ENCODE data around the gene SLC16A12.
"Not testable (repeated sequence)": the region's sequence is repeated elsewhere in the genome, so short reads cannot be mapped to it uniquely, and the experiment has no call there.

SLC16A12 gene

GRCh38 chr10:89414879-89415821 lies 120.2 kb downstream of the SLC16A12 start:
- DNase-seq, result peak; percentile 22

DNA sequence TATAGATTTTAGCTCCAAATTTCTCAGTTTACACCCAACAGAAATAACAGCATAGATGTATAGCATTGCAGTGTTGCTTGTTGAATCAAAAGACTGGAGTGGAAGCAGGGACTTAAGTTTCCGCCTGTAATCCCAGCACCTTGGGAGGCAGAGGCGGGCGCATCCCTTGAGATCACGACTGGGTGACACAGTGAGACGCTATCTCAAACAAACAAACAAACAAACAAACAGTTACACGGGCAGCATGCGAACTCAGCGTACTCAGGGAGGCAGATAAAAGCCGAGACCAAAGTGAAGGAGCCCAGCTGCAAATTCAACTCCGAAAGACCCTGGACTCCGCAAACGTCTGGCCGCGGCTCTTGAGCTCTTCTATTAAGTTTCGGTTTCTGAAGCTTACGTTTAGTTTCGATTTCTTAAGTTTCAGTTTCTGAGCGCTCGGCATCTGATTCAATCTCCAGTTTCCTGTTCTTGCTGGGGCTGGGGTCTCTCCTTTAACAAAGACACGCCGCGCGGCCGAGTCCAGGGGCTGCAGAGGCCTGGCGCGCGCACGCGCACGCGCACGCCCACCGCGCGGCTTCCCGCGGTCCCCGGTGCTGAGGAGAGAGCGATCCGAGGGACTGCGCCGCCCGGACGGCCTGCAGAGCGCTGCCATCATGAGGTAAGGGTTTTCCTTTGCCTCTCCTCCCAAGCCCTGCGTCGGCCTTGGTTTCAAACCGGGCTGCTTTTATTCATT lies 121.1 kb downstream of the SLC16A12 start, which contains the start of gene IFIT5:
Gene IFIT5 (plus strand): TSS at position 423 of the 733 bp plus-strand sequence. CDS start 231 bp downstream, at position 654.
- peak; percentile 43 for DNase-seq

DNA sequence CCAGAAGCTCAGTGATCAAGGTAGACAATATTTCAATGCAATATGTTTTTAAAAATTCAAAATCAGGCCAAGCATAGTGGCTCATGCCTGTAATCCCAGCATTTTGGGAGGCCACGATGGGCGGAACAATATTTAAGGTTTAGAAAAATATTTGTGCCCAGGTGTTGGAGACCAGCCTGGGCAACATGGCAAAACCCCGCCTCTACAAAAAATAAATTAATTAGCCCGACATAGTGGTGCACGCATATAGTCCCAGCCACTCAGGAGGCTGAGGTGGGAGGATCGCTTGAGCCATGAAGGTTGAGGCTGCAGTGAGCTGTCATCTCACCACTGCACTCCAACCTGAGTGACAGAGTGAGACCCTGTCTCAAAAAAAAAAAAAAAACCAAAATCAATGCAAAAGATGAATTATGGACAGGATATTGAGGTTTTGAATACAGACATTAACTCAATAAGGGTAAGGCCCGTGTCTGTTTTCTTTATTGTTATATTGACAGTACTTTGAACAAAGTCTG lies 121.9 kb downstream of the SLC16A12 start:
- DNase-seq, result no peak

GRCh38 chr10:89412276-89412675 lies 123.1 kb downstream of the SLC16A12 start:
- not testable (repeated sequence) for DNase-seq

- DNase-seq, result not testable (repeated sequence)
Observed at GRCh38 chr10:89411135-89411534, 124.3 kb downstream of the SLC16A12 start.

DNA sequence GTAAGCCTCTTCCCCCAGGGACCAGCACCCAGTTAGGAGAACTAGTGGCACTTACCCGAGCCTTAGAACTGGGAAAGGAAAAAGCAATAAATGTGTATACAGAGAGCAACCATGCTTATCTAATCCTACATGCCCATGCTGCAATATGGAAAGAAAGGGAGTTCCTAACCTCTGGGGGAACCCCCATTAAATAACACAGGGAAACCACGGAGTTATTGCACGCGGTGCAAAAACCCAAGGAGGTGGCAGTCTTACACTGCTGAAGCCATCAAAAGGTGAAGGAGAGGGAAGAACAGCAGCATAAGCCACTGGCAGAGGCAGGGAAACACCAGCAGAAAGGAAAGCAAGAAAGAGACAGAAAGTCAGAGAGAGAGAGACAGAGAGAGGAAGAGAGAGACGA lies 124.8 kb downstream of the SLC16A12 start:
- DNase-seq, result not testable (repeated sequence)

DNA sequence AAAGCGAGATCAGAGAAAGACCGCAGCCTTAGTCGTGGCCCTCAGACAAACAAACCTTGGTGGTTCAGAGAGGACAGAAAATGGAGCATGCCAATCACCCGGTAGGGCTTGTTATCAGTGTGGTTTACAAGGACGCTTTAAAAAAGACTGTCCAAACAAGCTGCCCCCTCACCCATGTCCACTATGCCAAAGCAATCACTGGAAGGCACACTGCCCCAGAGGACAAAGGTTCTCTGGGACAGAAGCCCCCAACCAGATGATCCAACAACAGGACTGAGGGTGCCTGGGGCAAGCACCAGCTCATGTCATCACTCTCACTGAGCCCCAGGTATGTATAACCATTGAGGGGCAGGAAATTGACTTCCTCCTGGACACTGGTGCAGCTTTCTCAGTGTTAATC lies 126.1 kb downstream of the SLC16A12 start:
- DNase-seq, result not testable (repeated sequence)

- not testable (repeated sequence) for DNase-seq
Observed at GRCh38 chr10:89407792-89408191, 127.6 kb downstream of the SLC16A12 start.

GRCh38 chr10:89406178-89406577 lies 129.2 kb downstream of the SLC16A12 start:
- DNase-seq, result not testable (repeated sequence)

- DNase-seq, result no peak
Observed at GRCh38 chr10:89404104-89405047, 131.0 kb downstream of the SLC16A12 start.

GRCh38 chr10:89403043-89403442 lies 132.4 kb downstream of the SLC16A12 start:
- no peak for DNase-seq

DNA sequence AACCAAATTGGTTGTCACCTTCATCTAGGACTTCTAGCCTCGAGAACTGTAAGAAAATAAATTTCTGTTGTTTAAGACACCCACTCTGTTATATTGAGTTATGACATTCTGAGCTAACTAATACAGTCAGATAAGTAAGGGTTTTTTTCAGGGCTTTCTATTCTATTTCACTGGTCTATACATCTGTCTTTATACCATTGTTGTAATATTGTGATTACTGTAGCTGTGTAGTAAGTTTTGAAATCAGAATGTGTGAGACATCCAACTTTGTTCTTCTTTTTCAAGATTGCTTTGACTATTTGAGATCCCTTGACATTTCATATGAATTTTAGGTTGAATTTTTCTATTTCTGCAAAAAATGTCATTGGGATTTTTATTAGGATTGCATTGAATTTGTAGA lies 135.4 kb downstream of the SLC16A12 start:
- no peak for DNase-seq

DNA sequence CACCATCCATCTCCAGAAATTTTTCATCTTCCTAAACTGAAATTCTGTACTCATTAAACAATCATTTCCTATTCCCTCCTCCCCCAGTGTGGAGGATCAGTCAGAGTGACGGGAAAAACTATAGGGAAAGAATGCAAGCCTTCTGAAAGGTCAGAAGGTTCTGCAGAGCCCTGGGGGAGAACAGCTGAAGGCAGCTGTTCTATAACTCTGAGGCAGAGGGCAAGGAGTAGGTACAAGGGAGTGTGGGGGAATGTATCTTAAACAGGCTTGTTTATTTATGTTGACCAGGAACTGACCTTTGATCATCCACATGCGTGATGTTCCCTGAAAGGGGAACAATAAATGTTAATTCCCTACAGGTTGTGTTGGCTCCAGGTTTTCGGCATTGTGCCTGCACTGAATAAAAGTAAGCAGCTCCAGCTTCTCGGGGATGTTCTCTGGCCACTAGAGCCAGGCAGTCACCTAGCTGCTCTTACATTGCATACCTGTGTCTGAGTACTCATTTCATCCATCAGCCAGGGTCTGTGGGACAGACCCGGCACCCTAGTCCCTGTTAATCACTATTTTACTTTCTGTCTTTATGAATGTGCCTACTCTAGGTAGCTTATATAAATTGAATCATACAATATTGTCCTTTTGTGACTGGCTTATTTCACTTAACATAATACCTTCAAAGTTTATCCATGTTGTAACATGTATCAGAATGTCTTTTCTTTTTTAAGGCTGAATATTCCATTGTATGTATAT lies 137.2 kb downstream of the SLC16A12 start:
- DNase-seq, result no peak

- no peak for DNase-seq
Observed at GRCh38 chr10:89395141-89395540, 140.3 kb downstream of the SLC16A12 start.

GRCh38 chr10:89393898-89394297 lies 141.5 kb downstream of the SLC16A12 start:
- DNase-seq, result no peak

GRCh38 chr10:89392974-89393373 lies 142.4 kb downstream of the SLC16A12 start:
- no peak for DNase-seq

- DNase-seq, result peak; percentile 31
Observed at GRCh38 chr10:89391907-89392756, 143.3 kb downstream of the SLC16A12 start, which contains the start of gene IFIT1. TSS of gene IFIT1 (plus strand) at chr10:89392623. CDS start at chr10:89392713, 90 bp downstream.

DNA sequence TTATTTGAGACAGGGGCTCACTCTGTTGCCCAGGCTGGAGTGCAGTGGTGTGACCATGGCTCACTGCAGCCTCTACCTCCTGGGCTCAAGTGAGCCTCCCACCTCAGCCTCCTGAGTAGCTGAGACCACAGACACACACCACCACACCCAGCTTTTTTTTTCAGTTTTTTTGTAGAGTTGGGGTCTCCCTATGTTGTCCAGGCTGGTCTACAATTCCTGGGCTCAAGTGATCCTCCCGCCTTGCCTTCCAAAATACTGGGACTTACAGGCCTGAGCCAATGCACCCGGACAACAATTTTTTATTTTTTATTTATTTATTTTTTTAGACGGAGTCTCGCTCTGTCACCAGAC lies 144.2 kb downstream of the SLC16A12 start:
- not testable (repeated sequence) for DNase-seq

DNA sequence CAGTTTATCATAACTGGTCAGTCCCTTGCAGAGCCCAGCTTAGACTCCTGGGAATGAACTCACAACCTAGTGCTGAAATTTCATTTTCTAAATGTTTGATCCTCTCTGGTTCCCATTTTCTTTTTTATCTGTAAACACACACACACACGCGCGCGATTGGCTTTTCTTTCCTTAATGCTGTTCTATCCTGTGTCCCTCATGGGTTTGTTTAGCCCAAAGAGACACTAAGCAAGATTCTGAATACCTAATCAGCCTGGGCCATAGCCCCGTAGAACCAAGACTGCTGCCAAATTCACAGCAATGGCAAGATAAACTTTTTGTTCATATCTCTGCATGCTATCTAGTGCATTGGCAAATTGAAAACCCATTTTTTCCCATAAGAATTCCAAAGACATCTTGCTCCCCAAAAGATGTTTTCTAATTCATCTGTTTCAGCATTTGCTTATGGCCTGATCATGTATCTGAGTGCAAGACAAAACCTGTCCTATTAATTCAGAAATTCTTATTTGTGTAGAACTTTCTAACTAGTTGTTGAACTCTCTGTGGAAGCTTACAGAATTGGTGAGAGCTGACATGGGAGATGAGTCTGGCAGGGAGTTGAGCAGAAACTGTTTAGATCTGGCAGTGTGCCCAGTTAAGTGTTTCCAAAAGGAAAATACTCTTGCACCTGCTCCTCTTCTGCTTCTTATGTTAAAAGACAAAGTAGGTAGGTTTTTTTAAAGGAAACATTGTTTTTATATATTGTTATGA lies 144.7 kb downstream of the SLC16A12 start:
- no peak for DNase-seq

DNA sequence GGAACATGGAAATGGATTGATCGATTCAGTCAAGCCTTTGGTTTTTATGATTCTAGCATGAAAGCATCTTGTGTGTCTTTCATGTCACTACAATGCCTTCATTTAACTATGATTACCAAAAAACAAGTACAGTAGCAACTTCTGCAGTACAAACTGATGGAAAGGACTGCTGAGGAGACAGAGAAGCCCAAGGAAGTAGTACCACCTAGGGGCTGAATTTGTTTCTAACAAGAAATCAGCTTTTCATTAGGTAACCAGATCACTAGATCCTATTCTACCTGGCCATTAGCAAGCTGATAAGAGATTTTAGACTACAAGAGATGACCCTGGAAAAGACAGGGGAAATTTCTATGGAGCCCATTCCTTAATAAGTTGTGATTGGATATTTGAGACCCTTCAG lies 146.1 kb downstream of the SLC16A12 start:
- no peak for DNase-seq
